ENCODE results near the gene FOXL2. TPM values are rescaled to one million over a fixed set of nuclear protein-coding genes. Genes with fewer than 3 reads are reported as not detected.
A peak's percentile ranks its signal among the peaks of the same experiment; 100 is the strongest.

The FOXL2 gene
- total and polyA plus RNA-seq, 2 of the 13 experiments (the other 11 are each of a cell fraction or from before 2014, with no cell fraction given): not detected

DNA sequence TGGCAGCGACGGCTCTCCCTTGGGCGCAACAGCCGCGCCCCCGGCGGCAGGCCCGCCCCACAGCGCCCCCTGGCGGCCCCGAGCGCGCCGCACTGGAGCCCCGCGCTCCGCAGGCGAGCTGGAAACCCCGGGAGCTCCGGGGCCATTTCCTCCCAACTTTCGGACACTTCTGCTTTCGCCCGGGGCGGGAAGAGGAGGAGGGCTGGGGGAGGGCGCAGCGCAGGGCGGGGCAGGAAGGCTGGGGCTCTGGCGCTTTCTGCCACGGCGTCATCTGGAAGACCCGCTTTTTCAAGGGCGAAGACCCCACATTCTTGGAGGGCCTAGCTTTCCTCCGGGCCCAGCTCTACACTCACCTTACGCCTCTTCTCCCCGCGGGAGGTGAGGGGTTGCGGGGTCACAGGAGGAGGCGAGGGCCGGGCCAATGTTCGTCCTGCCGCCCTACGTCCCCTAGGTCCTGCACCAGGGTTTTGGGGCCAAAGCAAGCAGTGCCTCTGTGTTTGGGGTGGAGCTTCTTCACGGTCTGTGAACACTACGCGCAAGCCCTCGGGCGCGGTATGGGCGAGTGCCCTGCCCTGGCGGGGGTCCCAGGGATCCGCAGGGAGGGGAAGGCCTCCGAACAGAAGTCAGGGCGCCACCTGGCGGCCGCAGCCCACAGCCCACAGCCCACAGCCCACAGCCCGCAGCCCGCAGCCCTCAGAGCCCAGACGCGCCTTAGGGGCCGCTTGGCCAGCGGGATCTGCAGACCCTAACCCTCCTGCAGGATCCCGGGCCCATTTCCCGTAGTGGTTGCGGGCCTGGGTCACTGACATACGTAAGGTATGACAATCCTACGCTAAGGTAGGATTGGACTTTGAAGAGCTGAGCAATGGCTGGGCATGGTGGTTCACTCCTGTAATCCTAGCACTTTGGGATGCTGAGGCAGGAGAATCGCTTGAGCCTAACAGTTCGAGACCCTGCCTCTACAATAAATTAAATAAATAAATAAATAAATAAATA, 31.1 kb downstream of the FOXL2 start (continued):
- TF ChIP-seq ZNF652 (CRISPR knock-in tag; IDR thresholded peaks at IDR 0.05; ENCODE audit: borderline replicate concordance, low read depth) (no peak), CEBPG (CRISPR knock-in tag; IDR thresholded peaks at IDR 0.05) (no peak), ZEB1 (IDR thresholded peaks at IDR 0.05; ENCODE audit: insufficient replicate concordance, low read depth) (no peak), ZNF224 (CRISPR knock-in tag; IDR thresholded peaks at IDR 0.05) (peak; percentile 42; the same call in 1 of the 2 replicates), ZMYM2 (CRISPR knock-in tag; IDR thresholded peaks at IDR 0.05) (no peak), POLR2AphosphoS2 (IDR thresholded peaks at IDR 0.05; ENCODE audit: low read depth, low read length) (no peak), ATF1 (CRISPR knock-in tag; IDR thresholded peaks at IDR 0.05) (no peak), CEBPB (IDR thresholded peaks at IDR 0.05; ENCODE audit: borderline replicate concordance, low read depth, low read length) (no peak), RELA (CRISPR knock-in tag; IDR thresholded peaks at IDR 0.05) (no peak), MXI1 (IDR thresholded peaks at IDR 0.05; ENCODE audit: borderline replicate concordance, low read depth, low read length) (no peak), TOPORS (CRISPR knock-in tag; IDR thresholded peaks at IDR 0.05) (no peak; the same call in 1 of the 2 replicates), CREB1 (IDR thresholded peaks at IDR 0.05) (no peak), CREB1 (CRISPR knock-in tag; IDR thresholded peaks at IDR 0.05) (no peak), YEATS2 (CRISPR knock-in tag; IDR thresholded peaks at IDR 0.05; ENCODE audit: borderline replicate concordance) (no peak)
- TF ChIP-seq, protein P1, sequence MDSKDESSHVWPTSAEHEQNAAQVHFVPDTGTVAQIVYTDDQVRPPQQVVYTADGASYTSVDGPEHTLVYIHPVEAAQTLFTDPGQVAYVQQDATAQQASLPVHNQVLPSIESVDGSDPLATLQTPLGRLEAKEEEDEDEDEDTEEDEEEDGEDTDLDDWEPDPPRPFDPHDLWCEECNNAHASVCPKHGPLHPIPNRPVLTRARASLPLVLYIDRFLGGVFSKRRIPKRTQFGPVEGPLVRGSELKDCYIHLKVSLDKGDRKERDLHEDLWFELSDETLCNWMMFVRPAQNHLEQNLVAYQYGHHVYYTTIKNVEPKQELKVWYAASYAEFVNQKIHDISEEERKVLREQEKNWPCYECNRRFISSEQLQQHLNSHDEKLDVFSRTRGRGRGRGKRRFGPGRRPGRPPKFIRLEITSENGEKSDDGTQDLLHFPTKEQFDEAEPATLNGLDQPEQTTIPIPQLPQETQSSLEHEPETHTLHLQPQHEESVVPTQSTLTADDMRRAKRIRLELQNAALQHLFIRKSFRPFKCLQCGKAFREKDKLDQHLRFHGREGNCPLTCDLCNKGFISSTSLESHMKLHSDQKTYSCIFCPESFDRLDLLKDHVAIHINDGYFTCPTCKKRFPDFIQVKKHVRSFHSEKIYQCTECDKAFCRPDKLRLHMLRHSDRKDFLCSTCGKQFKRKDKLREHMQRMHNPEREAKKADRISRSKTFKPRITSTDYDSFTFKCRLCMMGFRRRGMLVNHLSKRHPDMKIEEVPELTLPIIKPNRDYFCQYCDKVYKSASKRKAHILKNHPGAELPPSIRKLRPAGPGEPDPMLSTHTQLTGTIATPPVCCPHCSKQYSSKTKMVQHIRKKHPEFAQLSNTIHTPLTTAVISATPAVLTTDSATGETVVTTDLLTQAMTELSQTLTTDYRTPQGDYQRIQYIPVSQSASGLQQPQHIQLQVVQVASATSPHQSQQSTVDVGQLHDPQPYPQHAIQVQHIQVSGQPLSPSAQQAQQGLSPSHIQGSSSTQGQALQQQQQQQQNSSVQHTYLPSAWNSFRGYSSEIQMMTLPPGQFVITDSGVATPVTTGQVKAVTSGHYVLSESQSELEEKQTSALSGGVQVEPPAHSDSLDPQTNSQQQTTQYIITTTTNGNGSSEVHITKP (CRISPR knock-in tag; IDR thresholded peaks at IDR 0.05; ENCODE audit: low read depth): no peak
- TF ChIP-seq, protein P2, sequence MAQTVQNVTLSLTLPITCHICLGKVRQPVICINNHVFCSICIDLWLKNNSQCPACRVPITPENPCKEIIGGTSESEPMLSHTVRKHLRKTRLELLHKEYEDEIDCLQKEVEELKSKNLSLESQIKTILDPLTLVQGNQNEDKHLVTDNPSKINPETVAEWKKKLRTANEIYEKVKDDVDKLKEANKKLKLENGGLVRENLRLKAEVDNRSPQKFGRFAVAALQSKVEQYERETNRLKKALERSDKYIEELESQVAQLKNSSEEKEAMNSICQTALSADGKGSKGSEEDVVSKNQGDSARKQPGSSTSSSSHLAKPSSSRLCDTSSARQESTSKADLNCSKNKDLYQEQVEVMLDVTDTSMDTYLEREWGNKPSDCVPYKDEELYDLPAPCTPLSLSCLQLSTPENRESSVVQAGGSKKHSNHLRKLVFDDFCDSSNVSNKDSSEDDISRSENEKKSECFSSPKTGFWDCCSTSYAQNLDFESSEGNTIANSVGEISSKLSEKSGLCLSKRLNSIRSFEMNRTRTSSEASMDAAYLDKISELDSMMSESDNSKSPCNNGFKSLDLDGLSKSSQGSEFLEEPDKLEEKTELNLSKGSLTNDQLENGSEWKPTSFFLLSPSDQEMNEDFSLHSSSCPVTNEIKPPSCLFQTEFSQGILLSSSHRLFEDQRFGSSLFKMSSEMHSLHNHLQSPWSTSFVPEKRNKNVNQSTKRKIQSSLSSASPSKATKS (CRISPR knock-in tag; IDR thresholded peaks at IDR 0.05): no peak
- TF ChIP-seq, protein P3, sequence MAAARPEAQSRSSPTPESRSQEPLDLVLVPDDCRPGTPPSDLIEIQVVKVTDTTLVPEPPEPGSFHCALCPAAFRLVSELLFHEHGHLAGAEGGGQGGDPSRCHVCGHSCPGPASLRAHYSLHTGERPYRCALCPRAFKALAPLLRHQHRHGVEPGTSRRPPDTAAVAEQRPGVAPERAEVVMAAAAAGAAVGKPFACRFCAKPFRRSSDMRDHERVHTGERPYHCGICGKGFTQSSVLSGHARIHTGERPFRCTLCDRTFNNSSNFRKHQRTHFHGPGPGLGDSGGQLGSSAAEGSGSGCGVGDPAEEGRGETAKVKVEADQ (CRISPR knock-in tag; IDR thresholded peaks at IDR 0.05; ENCODE audit: borderline replicate concordance): no peak
- TF ChIP-seq, protein P4, sequence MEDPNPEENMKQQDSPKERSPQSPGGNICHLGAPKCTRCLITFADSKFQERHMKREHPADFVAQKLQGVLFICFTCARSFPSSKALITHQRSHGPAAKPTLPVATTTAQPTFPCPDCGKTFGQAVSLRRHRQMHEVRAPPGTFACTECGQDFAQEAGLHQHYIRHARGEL (CRISPR knock-in tag; IDR thresholded peaks at IDR 0.05): no peak
- TF ChIP-seq, protein P5, sequence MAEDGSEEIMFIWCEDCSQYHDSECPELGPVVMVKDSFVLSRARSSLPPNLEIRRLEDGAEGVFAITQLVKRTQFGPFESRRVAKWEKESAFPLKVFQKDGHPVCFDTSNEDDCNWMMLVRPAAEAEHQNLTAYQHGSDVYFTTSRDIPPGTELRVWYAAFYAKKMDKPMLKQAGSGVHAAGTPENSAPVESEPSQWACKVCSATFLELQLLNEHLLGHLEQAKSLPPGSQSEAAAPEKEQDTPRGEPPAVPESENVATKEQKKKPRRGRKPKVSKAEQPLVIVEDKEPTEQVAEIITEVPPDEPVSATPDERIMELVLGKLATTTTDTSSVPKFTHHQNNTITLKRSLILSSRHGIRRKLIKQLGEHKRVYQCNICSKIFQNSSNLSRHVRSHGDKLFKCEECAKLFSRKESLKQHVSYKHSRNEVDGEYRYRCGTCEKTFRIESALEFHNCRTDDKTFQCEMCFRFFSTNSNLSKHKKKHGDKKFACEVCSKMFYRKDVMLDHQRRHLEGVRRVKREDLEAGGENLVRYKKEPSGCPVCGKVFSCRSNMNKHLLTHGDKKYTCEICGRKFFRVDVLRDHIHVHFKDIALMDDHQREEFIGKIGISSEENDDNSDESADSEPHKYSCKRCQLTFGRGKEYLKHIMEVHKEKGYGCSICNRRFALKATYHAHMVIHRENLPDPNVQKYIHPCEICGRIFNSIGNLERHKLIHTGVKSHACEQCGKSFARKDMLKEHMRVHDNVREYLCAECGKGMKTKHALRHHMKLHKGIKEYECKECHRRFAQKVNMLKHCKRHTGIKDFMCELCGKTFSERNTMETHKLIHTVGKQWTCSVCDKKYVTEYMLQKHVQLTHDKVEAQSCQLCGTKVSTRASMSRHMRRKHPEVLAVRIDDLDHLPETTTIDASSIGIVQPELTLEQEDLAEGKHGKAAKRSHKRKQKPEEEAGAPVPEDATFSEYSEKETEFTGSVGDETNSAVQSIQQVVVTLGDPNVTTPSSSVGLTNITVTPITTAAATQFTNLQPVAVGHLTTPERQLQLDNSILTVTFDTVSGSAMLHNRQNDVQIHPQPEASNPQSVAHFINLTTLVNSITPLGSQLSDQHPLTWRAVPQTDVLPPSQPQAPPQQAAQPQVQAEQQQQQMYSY (CRISPR knock-in tag; IDR thresholded peaks at IDR 0.05): peak; percentile 87
